CD8-positive, alpha-beta memory T cell (primary cell): ENCODE data around the gene TELO2. TPM values are rescaled to one million over a fixed set of nuclear protein-coding genes. Genes with fewer than 3 reads are reported as not detected.

ENCODE experiments used
- CTCF ChIA-PET: fragments of 350-600 bp; sonication (Branson Sonifier 250); formaldehyde crosslinking; loops from one replicate; lab custom pipeline; 2021; ENCODE audit warnings: antibody characterized with exemption; lab: Charles Lee
- POLR2A ChIA-PET: fragments of 350-600 bp; sonication (Branson Sonifier 250); formaldehyde crosslinking; loops from one replicate; lab custom pipeline; 2021; ENCODE audit warnings: antibody characterized with exemption; lab: Charles Lee
- DNase-seq, 5 donors: peaks; one replicate each; pipeline versions ENCODE4 v3.0.0 to v3.0.0-alpha.2; 2020 to 2022; ENCODE audit warnings: mixed read lengths in 1 of 5
- H3K27ac ChIP-seq: one replicate; pipeline ENCODE4 v1.7.0; 2013; ENCODE audit warnings: low read depth, mild to moderate bottlenecking, low read length, moderate library complexity
- H3K27me3 ChIP-seq: 2 replicates; pipeline ENCODE4 v1.7.0; 2013; ENCODE audit warnings: low read length, mild to moderate bottlenecking; ENCODE audit not compliant: insufficient read depth, poor library complexity, severe bottlenecking
- H3K36me3 ChIP-seq: 2 replicates; pipeline ENCODE4 v1.7.0; 2013; ENCODE audit warnings: mild to moderate bottlenecking, low read length, moderate library complexity; ENCODE audit not compliant: insufficient read depth
- H3K4me1 ChIP-seq: 2 replicates; pipeline ENCODE4 v1.7.0; 2013; ENCODE audit warnings: mild to moderate bottlenecking, low read length, moderate library complexity; ENCODE audit not compliant: insufficient read depth
- H3K4me3 ChIP-seq: 2 replicates; pipeline ENCODE4 v1.7.0; 2013; ENCODE audit warnings: mild to moderate bottlenecking, low read length
- H3K9me3 ChIP-seq: 2 replicates; pipeline ENCODE4 v1.7.0; 2013; ENCODE audit warnings: mild to moderate bottlenecking, low read length
- H3K27ac Mint-ChIP-seq, 8 donors: one replicate each; pipeline ENCODE4 v1.8.0; 2020 to 2021; ENCODE audit warnings: mixed read lengths in 8 of 8, mild to moderate bottlenecking in 6 of 8, inconsistent platforms in 3 of 8, moderate library complexity in 3 of 8
- H3K27me3 Mint-ChIP-seq, 2 donors: one replicate each; pipeline ENCODE4 v1.8.0; 2020 to 2021; ENCODE audit warnings: mixed read lengths in 2 of 2, mild to moderate bottlenecking in 1 of 2, moderate library complexity in 1 of 2
- H3K36me3 Mint-ChIP-seq, 3 donors: one replicate each; pipeline ENCODE4 v1.8.0; 2020 to 2021; ENCODE audit warnings: mixed read lengths in 3 of 3, inconsistent platforms in 1 of 3, mild to moderate bottlenecking in 1 of 3
- H3K4me1 Mint-ChIP-seq, 3 donors: one replicate each; pipeline ENCODE4 v1.8.0; 2020 to 2021; ENCODE audit warnings: mixed read lengths in 3 of 3, inconsistent platforms in 1 of 3, mild to moderate bottlenecking in 1 of 3
- H3K4me3 Mint-ChIP-seq, 7 donors: one replicate each; pipeline ENCODE4 v1.8.0; 2020 to 2021; ENCODE audit warnings: mixed read lengths in 7 of 7, mild to moderate bottlenecking in 6 of 7, moderate library complexity in 4 of 7, inconsistent platforms in 2 of 7
- H3K9me3 Mint-ChIP-seq, 5 donors: one replicate each; pipeline ENCODE4 v1.8.0; 2020 to 2022; ENCODE audit warnings: mixed read lengths in 5 of 5, mild to moderate bottlenecking in 3 of 5, moderate library complexity in 2 of 5, inconsistent platforms in 1 of 5
- polyA plus RNA-seq: library from polyadenylated mRNA; unstranded; fragments of 300-500 nt; fragmentation: Illumina TruSeq; gene quantifications from one replicate; pipeline ENCODE4 v1.2.3, GENCODE V29; 2021
- total RNA-seq, 2 experiments: library from RNA; stranded (reverse); gene quantifications; one replicate each; pipeline ENCODE4 v1.2.3, GENCODE V29; 2021

The TELO2 gene
- total and polyA plus RNA-seq, 3 experiments from 2014 or later = 14.0 to 84.9 (median 84.7) TPM

DNA sequence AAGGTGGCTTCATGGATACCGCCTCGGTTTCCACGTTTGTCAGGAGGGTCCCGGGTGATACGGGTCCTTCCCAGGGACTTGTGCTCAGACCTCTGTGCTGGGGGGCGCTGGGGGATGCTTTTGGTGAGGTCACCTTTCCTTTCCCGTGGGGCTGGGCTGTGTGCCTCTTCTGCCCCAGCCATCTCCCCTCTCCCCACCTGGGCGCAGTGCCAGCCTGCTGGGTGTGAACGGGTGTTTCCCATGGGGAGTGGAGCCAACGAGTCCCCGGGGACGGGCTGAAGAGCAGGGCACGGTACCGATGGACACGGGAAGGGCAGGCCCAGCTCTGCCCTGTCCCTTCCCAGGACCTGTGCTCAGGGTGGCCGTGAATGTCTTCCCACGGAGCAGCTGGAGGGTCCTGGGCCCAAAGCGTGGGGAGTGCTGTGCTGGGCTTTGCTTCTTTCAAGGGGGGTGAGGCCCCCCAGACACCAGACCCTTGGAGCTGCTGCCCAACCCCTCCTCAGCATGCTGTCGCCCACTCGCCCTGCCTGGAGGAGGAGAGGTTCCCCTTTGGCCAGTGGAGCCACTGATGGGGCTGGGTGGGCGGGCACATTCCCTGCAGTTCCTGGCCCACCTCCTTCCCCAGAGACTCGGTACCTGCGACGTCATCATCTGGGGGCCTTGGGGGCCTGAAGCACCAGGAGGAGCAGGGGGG is 15.5 kb downstream of the TELO2 start:
- ChIA-PET POLR2A (no interaction called here), CTCF (no interaction called here)
- H3K9me3 Mint-ChIP-seq = peaks cover 0 to 2% (median 1%) of the 10 kb centered on the region in 5 donors
- Histone ChIP-seq H3K27me3 (no peaks in the 10 kb centered on the region), H3K4me1 (no peaks in the 10 kb centered on the region), H3K27ac (no peak overlapping the region), H3K36me3 (no peaks in the 10 kb centered on the region), H3K4me3 (no peak overlapping the region), H3K9me3 (no peaks in the 10 kb centered on the region)
- H3K4me1 Mint-ChIP-seq = no peaks in the 10 kb centered on the region
- no peak for DNase-seq
- H3K27me3 Mint-ChIP-seq = no peaks in the 10 kb centered on the region
- no peak overlapping the region for H3K27ac Mint-ChIP-seq
- H3K4me3 Mint-ChIP-seq = no peak overlapping the region
- H3K36me3 Mint-ChIP-seq = peaks cover 2 to 25% (median 5%) of the 10 kb centered on the region in 3 donors

GRCh38 chr16:1509307-1510221 is 16.4 kb downstream of the TELO2 start:
- Histone ChIP-seq H3K27me3 (no peaks in the 10 kb centered on the region), H3K9me3 (no peaks in the 10 kb centered on the region), H3K27ac (no peak overlapping the region), H3K4me1 (no peaks in the 10 kb centered on the region), H3K4me3 (no peak overlapping the region), H3K36me3 (no peaks in the 10 kb centered on the region)
- Mint-ChIP-seq H3K9me3 (peaks cover 0 to 4% (median 1%) of the 10 kb centered on the region in 5 donors), H3K27me3 (no peaks in the 10 kb centered on the region), H3K4me3 (no peak overlapping the region), H3K27ac (peak overlapping the region in 1 of 8 donors; percentile 91), H3K4me1 (no peaks in the 10 kb centered on the region), H3K36me3 (peaks cover 2 to 24% (median 5%) of the 10 kb centered on the region in 3 donors)
- POLR2A ChIA-PET = no interaction called here
- DNase-seq = no peak
- CTCF ChIA-PET = no interaction called here

GRCh38 chr16:1510272-1510671 is 17.1 kb downstream of the TELO2 start:
- H3K27me3 Mint-ChIP-seq = no peaks in the 10 kb centered on the region
- Histone ChIP-seq H3K36me3 (no peaks in the 10 kb centered on the region), H3K9me3 (no peaks in the 10 kb centered on the region), H3K27me3 (no peaks in the 10 kb centered on the region), H3K4me3 (no peak overlapping the region), H3K27ac (no peak overlapping the region), H3K4me1 (no peaks in the 10 kb centered on the region)
- POLR2A ChIA-PET = no interaction called here
- no peak overlapping the region for H3K4me3 Mint-ChIP-seq
- no peak for DNase-seq
- peak overlapping the region in 1 of 8 donors; percentile 91 for H3K27ac Mint-ChIP-seq
- H3K9me3 Mint-ChIP-seq = peaks cover 0 to 4% (median 1%) of the 10 kb centered on the region in 5 donors
- H3K36me3 Mint-ChIP-seq = peaks cover 5 to 19% (median 5%) of the 10 kb centered on the region in 3 donors
- H3K4me1 Mint-ChIP-seq = no peaks in the 10 kb centered on the region
- CTCF ChIA-PET = no interaction called here

DNA sequence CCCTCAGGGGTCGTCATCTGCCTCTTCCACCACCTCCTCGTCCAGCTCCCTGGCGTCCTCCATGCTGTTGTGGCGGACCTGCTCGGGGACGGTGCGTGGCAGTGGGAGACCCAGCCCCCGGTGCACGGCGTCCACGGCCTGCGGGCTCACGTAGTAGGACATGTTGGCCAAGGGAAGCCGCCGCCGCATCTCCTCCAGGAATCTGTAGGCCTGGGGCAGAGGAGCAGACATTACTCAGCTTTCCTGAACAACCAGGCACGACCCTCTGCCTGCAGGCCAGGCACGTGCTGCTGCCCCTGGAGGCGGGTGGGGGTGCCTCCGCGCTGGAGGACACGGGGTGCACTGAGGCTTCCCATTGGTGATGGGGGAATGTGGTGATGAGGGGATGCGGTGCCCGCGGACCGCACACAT is 17.8 kb downstream of the TELO2 start:
- Histone ChIP-seq H3K4me3 (no peak overlapping the region), H3K27me3 (no peaks in the 10 kb centered on the region), H3K36me3 (no peaks in the 10 kb centered on the region), H3K4me1 (no peaks in the 10 kb centered on the region), H3K27ac (no peak overlapping the region), H3K9me3 (no peaks in the 10 kb centered on the region)
- DNase-seq = no peak
- H3K9me3 Mint-ChIP-seq = peaks cover 0 to 4% (median 1%) of the 10 kb centered on the region in 5 donors
- no peak overlapping the region for H3K27ac Mint-ChIP-seq
- CTCF ChIA-PET = no interaction called here
- peaks cover 5 to 15% (median 5%) of the 10 kb centered on the region in 3 donors for H3K36me3 Mint-ChIP-seq
- H3K27me3 Mint-ChIP-seq = no peaks in the 10 kb centered on the region
- H3K4me1 Mint-ChIP-seq = no peaks in the 10 kb centered on the region
- H3K4me3 Mint-ChIP-seq = no peak overlapping the region
- POLR2A ChIA-PET = no interaction called here

DNA sequence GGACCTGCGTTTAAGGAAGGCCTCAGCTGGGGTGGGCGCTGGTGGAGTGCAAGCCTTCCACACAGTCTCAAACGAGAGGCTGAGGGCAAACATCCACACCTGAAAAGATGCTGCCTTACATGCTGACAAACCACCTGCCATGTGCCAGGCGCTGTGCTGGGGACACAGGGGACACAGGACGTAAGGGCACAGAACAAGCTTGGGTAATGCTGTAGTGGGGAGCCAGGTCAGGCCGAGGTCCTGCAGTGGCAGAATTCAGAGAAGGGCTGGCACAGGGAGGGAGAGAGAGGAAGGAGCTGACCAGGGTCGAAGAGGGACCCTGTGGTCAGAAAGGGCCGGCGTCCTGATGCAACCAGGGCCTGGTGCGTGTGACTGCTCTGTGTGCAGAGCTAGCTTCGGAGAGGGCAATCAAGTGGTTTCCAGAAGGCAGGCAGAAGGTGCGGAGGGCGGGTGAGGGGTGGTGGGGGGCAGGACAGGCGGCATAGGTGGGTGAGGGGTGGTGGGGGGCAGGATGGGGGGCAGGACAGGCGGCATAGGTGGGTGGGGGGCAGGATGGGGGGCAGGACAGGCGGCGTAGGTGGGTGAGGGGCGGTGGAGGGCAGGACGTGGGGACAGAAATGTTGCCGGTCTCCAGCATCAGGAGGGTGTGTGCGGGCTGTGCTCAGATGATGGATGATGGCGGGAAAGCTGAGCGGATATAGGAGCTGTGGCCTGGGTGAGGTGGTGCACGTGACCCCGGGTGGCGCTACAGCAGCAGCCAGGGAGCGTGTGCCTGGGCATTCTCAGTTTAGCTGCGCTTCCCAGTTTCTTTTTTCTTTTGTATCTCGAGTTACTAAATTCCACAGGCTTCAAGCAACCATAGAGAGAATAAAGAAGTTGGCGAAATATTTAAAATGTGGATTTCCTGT is 18.8 kb downstream of the TELO2 start:
- peaks cover 0 to 4% (median 1%) of the 10 kb centered on the region in 5 donors for H3K9me3 Mint-ChIP-seq
- H3K27me3 Mint-ChIP-seq = no peaks in the 10 kb centered on the region
- CTCF ChIA-PET = no interaction called here
- H3K36me3 ChIP-seq = no peaks in the 10 kb centered on the region
- no peaks in the 10 kb centered on the region for H3K27me3 ChIP-seq
- H3K4me3 Mint-ChIP-seq = no peak overlapping the region
- H3K27ac Mint-ChIP-seq = peak overlapping the region in 2 of 8 donors; percentile 30 to 58
- peaks cover 5 to 9% (median 5%) of the 10 kb centered on the region in 3 donors for H3K36me3 Mint-ChIP-seq
- no peaks in the 10 kb centered on the region for H3K4me1 ChIP-seq
- POLR2A ChIA-PET = interaction anchor here (0.6 kb wide), 1 partner anchor 221 kb away, joined by 3 read pairs; no protein-coding TSS in a partner anchor
- H3K27ac ChIP-seq = no peak overlapping the region
- no peaks in the 10 kb centered on the region for H3K9me3 ChIP-seq
- no peak overlapping the region for H3K4me3 ChIP-seq
- DNase-seq = no peak
- H3K4me1 Mint-ChIP-seq = no peaks in the 10 kb centered on the region

- ChIA-PET CTCF (no interaction called here), POLR2A (interaction anchor here (0.6 kb wide), 1 partner anchor 220 kb away, joined by 3 read pairs; no protein-coding TSS in a partner anchor)
- H3K27ac Mint-ChIP-seq = peak overlapping the region in 3 of 8 donors; percentile 30 to 79 (median 74)
Measured at GRCh38 chr16:1512774-1513173, 19.6 kb downstream of the TELO2 start.

DNA sequence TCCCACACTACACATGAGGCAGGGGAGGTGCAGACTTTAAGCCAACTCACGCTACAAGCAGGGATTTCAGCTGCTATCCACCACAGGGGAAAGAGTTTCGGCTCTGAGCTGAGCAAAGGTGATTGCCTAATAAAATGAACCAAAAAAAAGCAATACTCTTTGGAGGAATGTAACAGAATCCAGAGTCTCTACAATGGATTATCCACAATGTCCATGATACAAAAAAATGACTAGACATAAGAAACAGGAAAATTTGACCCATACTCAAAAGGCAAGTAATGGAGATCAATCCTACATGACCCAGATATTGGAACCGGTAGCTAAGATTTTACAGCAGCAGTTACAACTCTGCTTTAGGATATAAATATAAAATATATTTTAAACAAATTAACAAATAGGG is 21.3 kb downstream of the TELO2 start:
- H3K27ac ChIP-seq = no peak overlapping the region
- no peaks in the 10 kb centered on the region for H3K27me3 ChIP-seq
- peaks cover 0 to 4% (median 1%) of the 10 kb centered on the region in 5 donors for H3K9me3 Mint-ChIP-seq
- no peaks in the 10 kb centered on the region for H3K9me3 ChIP-seq
- no peaks in the 10 kb centered on the region for H3K27me3 Mint-ChIP-seq
- H3K4me1 Mint-ChIP-seq = no peaks in the 10 kb centered on the region
- no peaks in the 10 kb centered on the region for H3K4me1 ChIP-seq
- no peak overlapping the region for H3K4me3 ChIP-seq
- H3K4me3 Mint-ChIP-seq = no peak overlapping the region
- ChIA-PET CTCF (interaction anchor here (1.8 kb wide), 1 partner anchor 19 kb away, joined by 5 read pairs; the partner anchor contains the start of gene TMEM204), POLR2A (no interaction called here)
- H3K36me3 ChIP-seq = no peaks in the 10 kb centered on the region
- DNase-seq = no peak
- peaks cover 3 to 5% (median 4%) of the 10 kb centered on the region in 3 donors for H3K36me3 Mint-ChIP-seq
- H3K27ac Mint-ChIP-seq = no peak overlapping the region

More at GRCh38 chr16:1512774-1513173, 19.6 kb downstream of the TELO2 start:
- Mint-ChIP-seq H3K36me3 (peaks cover 3 to 6% (median 5%) of the 10 kb centered on the region in 3 donors), H3K9me3 (peaks cover 0 to 4% (median 1%) of the 10 kb centered on the region in 5 donors), H3K4me3 (no peak overlapping the region), H3K27me3 (no peaks in the 10 kb centered on the region), H3K4me1 (no peaks in the 10 kb centered on the region)
- no peaks in the 10 kb centered on the region for H3K36me3 ChIP-seq
- DNase-seq = no peak
- no peaks in the 10 kb centered on the region for H3K9me3 ChIP-seq
- H3K4me3 ChIP-seq = no peak overlapping the region
- no peaks in the 10 kb centered on the region for H3K4me1 ChIP-seq
- H3K27ac ChIP-seq = no peak overlapping the region
- no peaks in the 10 kb centered on the region for H3K27me3 ChIP-seq
